Stimulated activated naive CD4-positive, alpha-beta T cell treated with Interleukin-2 at 50 U/mL for 16 hours (primary cell): Measurements from ENCODE around the gene SFMBT2.
A peak's percentile ranks its signal among the peaks of the same experiment; 100 is the strongest.

Experiments used
- DNase-seq: peaks from one replicate; lab custom pipeline; 2025; lab: John Stamatoyannopoulos, UW

SFMBT2 gene

GRCh38 chr10:7425691-7426090, 14.9 kb upstream of the SFMBT2 start:
- DNase-seq, result no peak

GRCh38 chr10:7424919-7425318, 14.1 kb upstream of the SFMBT2 start:
- no peak for DNase-seq

GRCh38 chr10:7424315-7424714, 13.5 kb upstream of the SFMBT2 start:
- DNase-seq, result no peak

GRCh38 chr10:7423521-7423920, 12.7 kb upstream of the SFMBT2 start:
- DNase-seq, result no peak

GRCh38 chr10:7421526-7421925, 10.7 kb upstream of the SFMBT2 start:
- DNase-seq, result no peak

- no peak for DNase-seq
Observed at GRCh38 chr10:7419998-7420397, 9.2 kb upstream of the SFMBT2 start.

GRCh38 chr10:7417807-7418206, 7.0 kb upstream of the SFMBT2 start:
- DNase-seq, result no peak

GRCh38 chr10:7417103-7417623, 6.3 kb upstream of the SFMBT2 start:
- no peak for DNase-seq

GRCh38 chr10:7414766-7415165, 3.9 kb upstream of the SFMBT2 start:
- DNase-seq, result no peak

- DNase-seq, result no peak
Observed at GRCh38 chr10:7412928-7413282, 2.1 kb upstream of the SFMBT2 start.

GRCh38 chr10:7412237-7412927, 1.5 kb upstream of the SFMBT2 start:
- peak; percentile 21 for DNase-seq

GRCh38 chr10:7411671-7412128, 866 bp upstream of the SFMBT2 start:
- peak; percentile 9 for DNase-seq

- DNase-seq, result peak; percentile 40
Observed at GRCh38 chr10:7410301-7410861, 453 bp downstream of the SFMBT2 start.

- DNase-seq, result peak; percentile 10
Observed at GRCh38 chr10:7409732-7410168, 1.1 kb downstream of the SFMBT2 start.

GRCh38 chr10:7409045-7409731, 1.6 kb downstream of the SFMBT2 start:
- peak; percentile 58 for DNase-seq

- peak; percentile 38 for DNase-seq
Observed at GRCh38 chr10:7408291-7409044, 2.4 kb downstream of the SFMBT2 start.

GRCh38 chr10:7407368-7408290, 3.2 kb downstream of the SFMBT2 start:
- DNase-seq, result peak; percentile 27

- DNase-seq, result no peak
Observed at GRCh38 chr10:7406712-7407333, 4.0 kb downstream of the SFMBT2 start.

GRCh38 chr10:7405637-7406036, 5.2 kb downstream of the SFMBT2 start:
- DNase-seq, result no peak

GRCh38 chr10:7403620-7404019, 7.2 kb downstream of the SFMBT2 start:
- DNase-seq, result no peak

- no peak for DNase-seq
Observed at GRCh38 chr10:7401782-7402181, 9.1 kb downstream of the SFMBT2 start.
